Naive thymus-derived CD4-positive, alpha-beta T cell (primary cell): Measurements from ENCODE around the gene TCAF1. TPM values are rescaled to one million over a fixed set of nuclear protein-coding genes. Genes with fewer than 3 reads are reported as not detected.
"Not testable (repeated sequence)": the region's sequence is repeated elsewhere in the genome, so short reads cannot be mapped to it uniquely, and the experiment has no call there.

Experiments
- ATAC-seq: fragments of 150-1000 bp; cut with Tn5 transposase; 2 replicates; pipeline ENCODE4 v1.10.0; 2021; ENCODE audit warnings: mild to moderate bottlenecking, moderate library complexity
- CTCF ChIA-PET: fragments of 350-600 bp; sonication (Branson Sonifier 250); formaldehyde crosslinking; loops from one replicate; lab custom pipeline; 2021; ENCODE audit warnings: antibody characterized with exemption; lab: Charles Lee
- POLR2A ChIA-PET: fragments of 350-600 bp; sonication (Branson Sonifier 250); formaldehyde crosslinking; loops from one replicate; lab custom pipeline; 2021; ENCODE audit warnings: antibody characterized with exemption, inconsistent platforms; lab: Charles Lee
- DNase-seq, 9 donors: peaks; one replicate each; pipeline versions ENCODE4 v3.0.0 to v3.0.0-alpha.2; 2020 to 2022; ENCODE audit warnings: mixed read lengths in 1 of 9
- H3K27ac ChIP-seq: one replicate; pipeline ENCODE4 v1.7.0; 2013; ENCODE audit warnings: mild to moderate bottlenecking, low read depth, low read length, moderate library complexity
- H3K27me3 ChIP-seq, 2 donors: one replicate each; pipeline ENCODE4 v1.7.0; 2013; ENCODE audit warnings: low read length in 2 of 2, mild to moderate bottlenecking in 2 of 2, moderate library complexity in 2 of 2; ENCODE audit not compliant: control insufficient read depth in 2 of 2, insufficient read depth in 2 of 2
- H3K36me3 ChIP-seq, 3 experiments: 1 replicate in 2 of 3; 2 replicates in 1 of 3; pipeline ENCODE4 v1.7.0; 2013; ENCODE audit warnings: low read length in 3 of 3, mild to moderate bottlenecking in 3 of 3, moderate library complexity in 1 of 3; ENCODE audit not compliant: insufficient read depth in 3 of 3, control insufficient read depth in 2 of 3
- H3K4me1 ChIP-seq, 2 donors: one replicate each; pipeline ENCODE4 v1.7.0; 2013; ENCODE audit warnings: low read length in 2 of 2, mild to moderate bottlenecking in 2 of 2, moderate library complexity in 1 of 2; ENCODE audit not compliant: control insufficient read depth in 2 of 2, insufficient read depth in 2 of 2
- H3K4me3 ChIP-seq: 2 replicates; pipeline ENCODE4 v1.7.0; 2013; ENCODE audit warnings: mild to moderate bottlenecking, low read length
- H3K9me3 ChIP-seq, 3 experiments: 1 replicate in 2 of 3; 2 replicates in 1 of 3; pipeline ENCODE4 v1.7.0; 2013; ENCODE audit warnings: low read length in 3 of 3; ENCODE audit not compliant: control insufficient read depth in 2 of 3
- H3K27ac Mint-ChIP-seq, 9 donors: one replicate each; pipeline ENCODE4 v1.8.0; 2020 to 2022; ENCODE audit warnings: mixed read lengths in 9 of 9, mild to moderate bottlenecking in 8 of 9, moderate library complexity in 5 of 9, inconsistent platforms in 2 of 9
- H3K27me3 Mint-ChIP-seq, 5 donors: one replicate each; pipeline ENCODE4 v1.8.0; 2021 to 2022; ENCODE audit warnings: mixed read lengths in 5 of 5, mild to moderate bottlenecking in 1 of 5
- H3K36me3 Mint-ChIP-seq, 5 donors: one replicate each; pipeline ENCODE4 v1.8.0; 2020 to 2022; ENCODE audit warnings: mixed read lengths in 5 of 5, mild to moderate bottlenecking in 3 of 5, inconsistent platforms in 1 of 5
- H3K4me1 Mint-ChIP-seq, 7 donors: one replicate each; pipeline ENCODE4 v1.8.0; 2020 to 2022; ENCODE audit warnings: mixed read lengths in 7 of 7, mild to moderate bottlenecking in 3 of 7, inconsistent platforms in 1 of 7
- H3K4me3 Mint-ChIP-seq, 10 donors: one replicate each; pipeline ENCODE4 v1.8.0; 2020 to 2022; ENCODE audit warnings: mild to moderate bottlenecking in 10 of 10, mixed read lengths in 10 of 10, moderate library complexity in 6 of 10, inconsistent platforms in 2 of 10
- H3K9me3 Mint-ChIP-seq, 11 donors: one replicate each; pipeline ENCODE4 v1.8.0; 2020 to 2022; ENCODE audit warnings: mixed read lengths in 11 of 11, mild to moderate bottlenecking in 4 of 11, inconsistent platforms in 1 of 11, moderate library complexity in 1 of 11
- intact Hi-C, 2 donors: fragments of 100-400 bp; cut with micrococcal nuclease; formaldehyde crosslinking; loops; one replicate each; pipeline ENCODE4 v1.15.1; 2023
- polyA plus RNA-seq, 2 donors: library from polyadenylated mRNA; unstranded; fragments of 300-500 nt; fragmentation: Illumina TruSeq; gene quantifications; one replicate each; pipeline ENCODE4 v1.2.3, GENCODE V29; 2021
- total RNA-seq, 6 experiments: library from RNA in 5 of 6; stranded (reverse) in 5 of 6; gene quantifications; 1 replicate in 5 of 6; 2 replicates in 1 of 6; pipeline ENCODE4 v1.2.3 and lab custom pipeline; 2021 to 2026

Gene TCAF1
- total and polyA plus RNA-seq, 7 experiments from 2014 or later: 6.8 to 19.4 (median 11.1) TPM

- H3K36me3 ChIP-seq: no peaks in the 10 kb centered on the region
- DNase-seq: no peak
- Mint-ChIP-seq H3K27ac (no peak overlapping the region), H3K36me3 (peaks cover 0 to 9% (median 5%) of the 10 kb centered on the region in 5 donors), H3K27me3 (no peaks in the 10 kb centered on the region), H3K4me1 (no peaks in the 10 kb centered on the region), H3K9me3 (peaks cover 0 to 7% (median 4%) of the 10 kb centered on the region in 11 donors), H3K4me3 (no peak overlapping the region)
- no peak overlapping the region for H3K27ac ChIP-seq
- peaks cover 0 to 2% (median 0%) of the 10 kb centered on the region in 3 experiments for H3K9me3 ChIP-seq
- H3K4me3 ChIP-seq: no peak overlapping the region
- no peaks in the 10 kb centered on the region for H3K4me1 ChIP-seq
- peak; percentile 26 for ATAC-seq
- ChIA-PET CTCF (no interaction called here), POLR2A (no interaction called here)
- intact Hi-C loops: no loop called here
- H3K27me3 ChIP-seq: no peaks in the 10 kb centered on the region
Measured at GRCh38 chr7:143849785-143850479, 52.0 kb downstream of the TCAF1 start.

- Mint-ChIP-seq H3K27ac (no peak overlapping the region), H3K9me3 (peaks cover 0 to 9% (median 4%) of the 10 kb centered on the region in 11 donors), H3K4me3 (no peak overlapping the region), H3K4me1 (no peaks in the 10 kb centered on the region), H3K36me3 (peaks cover 0 to 13% (median 7%) of the 10 kb centered on the region in 5 donors), H3K27me3 (no peaks in the 10 kb centered on the region)
- ATAC-seq (no peak), DNase-seq (no peak)
- POLR2A ChIA-PET: no interaction called here
- Histone ChIP-seq H3K9me3 (peaks cover 0 to 2% (median 0%) of the 10 kb centered on the region in 3 experiments), H3K27ac (no peak overlapping the region), H3K4me3 (no peak overlapping the region), H3K27me3 (no peaks in the 10 kb centered on the region), H3K4me1 (no peaks in the 10 kb centered on the region), H3K36me3 (no peaks in the 10 kb centered on the region)
- CTCF ChIA-PET: no interaction called here
- intact Hi-C loops: no loop called here
Measured at GRCh38 chr7:143848192-143848591, 53.8 kb downstream of the TCAF1 start.

GRCh38 chr7:143846692-143847091, 55.3 kb downstream of the TCAF1 start:
- peaks cover 0 to 2% (median 0%) of the 10 kb centered on the region in 3 experiments for H3K9me3 ChIP-seq
- no peak for ATAC-seq
- POLR2A ChIA-PET: interaction anchor here (0.7 kb wide), 1 partner anchor 54 kb away, joined by 4 read pairs; no protein-coding TSS in a partner anchor
- no peaks in the 10 kb centered on the region for H3K4me1 ChIP-seq
- H3K36me3 ChIP-seq: no peaks in the 10 kb centered on the region
- Mint-ChIP-seq H3K36me3 (peaks cover 0 to 9% (median 7%) of the 10 kb centered on the region in 5 donors), H3K4me3 (no peak overlapping the region), H3K27ac (no peak overlapping the region), H3K27me3 (no peaks in the 10 kb centered on the region), H3K4me1 (no peaks in the 10 kb centered on the region), H3K9me3 (peaks cover 0 to 9% (median 4%) of the 10 kb centered on the region in 11 donors)
- intact Hi-C loops: no loop called here
- H3K27me3 ChIP-seq: no peaks in the 10 kb centered on the region
- DNase-seq: no peak
- no peak overlapping the region for H3K27ac ChIP-seq
- CTCF ChIA-PET: no interaction called here
- no peak overlapping the region for H3K4me3 ChIP-seq

GRCh38 chr7:143841696-143842095, 60.3 kb downstream of the TCAF1 start:
- H3K4me3 Mint-ChIP-seq, H3K4me1 ChIP-seq, H3K36me3 Mint-ChIP-seq, H3K4me3 ChIP-seq, DNase-seq, CTCF ChIA-PET, H3K36me3 ChIP-seq, H3K9me3 ChIP-seq, H3K27ac Mint-ChIP-seq, POLR2A ChIA-PET, H3K9me3 Mint-ChIP-seq, H3K4me1 Mint-ChIP-seq, intact Hi-C loops, H3K27me3 Mint-ChIP-seq, H3K27ac ChIP-seq, ATAC-seq, H3K27me3 ChIP-seq: not testable (repeated sequence)

- CTCF ChIA-PET, H3K27me3 Mint-ChIP-seq, H3K27me3 ChIP-seq, H3K4me1 Mint-ChIP-seq, H3K27ac ChIP-seq, H3K4me3 ChIP-seq, H3K36me3 Mint-ChIP-seq, H3K36me3 ChIP-seq, H3K27ac Mint-ChIP-seq, intact Hi-C loops, H3K9me3 Mint-ChIP-seq, DNase-seq, H3K9me3 ChIP-seq, H3K4me1 ChIP-seq, POLR2A ChIA-PET, ATAC-seq, H3K4me3 Mint-ChIP-seq: not testable (repeated sequence)
Measured at GRCh38 chr7:143840062-143840461, 61.9 kb downstream of the TCAF1 start.

- intact Hi-C loops, H3K27me3 Mint-ChIP-seq, H3K36me3 Mint-ChIP-seq, H3K9me3 Mint-ChIP-seq, H3K4me3 ChIP-seq, H3K9me3 ChIP-seq, CTCF ChIA-PET, H3K27ac Mint-ChIP-seq, H3K4me1 Mint-ChIP-seq, H3K4me1 ChIP-seq, POLR2A ChIA-PET, H3K27me3 ChIP-seq, H3K36me3 ChIP-seq: not testable (repeated sequence)
- DNase-seq (peak; percentile 75 to 99 (median 91)), ATAC-seq (peak; percentile 78)
- H3K27ac ChIP-seq: peak overlapping the region; percentile 41
- peak overlapping the region in 1 of 10 donors; percentile 41 for H3K4me3 Mint-ChIP-seq
Measured at GRCh38 chr7:143837223-143837622, 64.8 kb downstream of the TCAF1 start.

GRCh38 chr7:143836622-143837021, 65.4 kb downstream of the TCAF1 start:
- Mint-ChIP-seq H3K27ac (peak overlapping the region in 7 of 9 donors; percentile 64 to 96 (median 87)), H3K4me3 (peak overlapping the region; percentile 58 to 90 (median 78))
- Histone ChIP-seq H3K4me3 (peak overlapping the region; percentile 37), H3K27ac (peak overlapping the region; percentile 74)
- H3K36me3 Mint-ChIP-seq, H3K27me3 Mint-ChIP-seq, H3K4me1 ChIP-seq, POLR2A ChIA-PET, H3K27me3 ChIP-seq, H3K36me3 ChIP-seq, H3K9me3 ChIP-seq, CTCF ChIA-PET, intact Hi-C loops, H3K4me1 Mint-ChIP-seq, H3K9me3 Mint-ChIP-seq: not testable (repeated sequence)
- ATAC-seq (peak; percentile 89), DNase-seq (peak; percentile 57 to 99 (median 93))
